LHCN-M2 (cell line): ENCODE data around the gene SCN5A. TPM values are rescaled to one million over a fixed set of nuclear protein-coding genes. Genes with fewer than 3 reads are reported as not detected.

Experiments
- DNase-seq: peaks from one replicate; pipeline ENCODE4 v3.0.0-alpha.2; 2012; ENCODE audit warnings: low read depth
- total RNA-seq: library from RNA; depleted of rRNA; stranded (reverse); fragments of >200 nt; gene quantifications from 2 replicates; pipeline ENCODE4 v1.2.3, GENCODE V29; 2014

SCN5A gene
- total RNA-seq, 1 experiment from 2014 or later: 45.9 TPM

- no peak for DNase-seq
Measured at GRCh38 chr3:38623539-38623938, 25.9 kb downstream of the SCN5A start.

- DNase-seq: no peak
Measured at GRCh38 chr3:38622336-38622735, 27.2 kb downstream of the SCN5A start.

GRCh38 chr3:38620236-38620635 is 29.3 kb downstream of the SCN5A start:
- DNase-seq: no peak

GRCh38 chr3:38618343-38618742 is 31.1 kb downstream of the SCN5A start:
- DNase-seq: no peak

- no peak for DNase-seq
Measured at GRCh38 chr3:38617586-38617985, 31.9 kb downstream of the SCN5A start.

GRCh38 chr3:38617137-38617536 is 32.4 kb downstream of the SCN5A start:
- DNase-seq: no peak

GRCh38 chr3:38616658-38617057 is 32.8 kb downstream of the SCN5A start:
- no peak for DNase-seq

GRCh38 chr3:38616111-38616510 is 33.4 kb downstream of the SCN5A start:
- DNase-seq: no peak

GRCh38 chr3:38614651-38615352 is 34.7 kb downstream of the SCN5A start:
- no peak for DNase-seq

- DNase-seq: no peak
Measured at GRCh38 chr3:38614091-38614490, 35.4 kb downstream of the SCN5A start.

- no peak for DNase-seq
Measured at GRCh38 chr3:38613426-38613825, 36.1 kb downstream of the SCN5A start.

- DNase-seq: no peak
Measured at GRCh38 chr3:38611866-38612265, 37.6 kb downstream of the SCN5A start.

- DNase-seq: no peak
Measured at GRCh38 chr3:38610934-38611333, 38.6 kb downstream of the SCN5A start.

GRCh38 chr3:38610436-38610835 is 39.1 kb downstream of the SCN5A start:
- DNase-seq: no peak

- no peak for DNase-seq
Measured at GRCh38 chr3:38609386-38610111, 39.9 kb downstream of the SCN5A start.

GRCh38 chr3:38608961-38609360 is 40.5 kb downstream of the SCN5A start:
- DNase-seq: no peak

- DNase-seq: no peak
Measured at GRCh38 chr3:38608086-38608775, 41.3 kb downstream of the SCN5A start.

GRCh38 chr3:38606561-38606960 is 42.9 kb downstream of the SCN5A start:
- DNase-seq: no peak

- no peak for DNase-seq
Measured at GRCh38 chr3:38605981-38606380, 43.5 kb downstream of the SCN5A start.

GRCh38 chr3:38604246-38604645 is 45.2 kb downstream of the SCN5A start:
- DNase-seq: no peak

- no peak for DNase-seq
Measured at GRCh38 chr3:38603731-38604131, 45.8 kb downstream of the SCN5A start.

GRCh38 chr3:38602576-38603250 is 46.8 kb downstream of the SCN5A start:
- DNase-seq: no peak
